GM12878 (cell line): ENCODE data around the gene RRAGD. TPM values are rescaled to one million over a fixed set of nuclear protein-coding genes. Genes with fewer than 3 reads are reported as not detected.

Experiments used
- ATAC-seq: fragments of 200-7000 bp; cut with Tn5 transposase; 3 replicates; pipeline ENCODE4 v1.9.1; 2020; ENCODE audit warnings: mild to moderate bottlenecking, moderate library complexity
- BruUV-seq: library from RNA; stranded (reverse); fragments of 400-500 nt; replicated peaks from 2 replicates; lab custom pipeline; 2021; lab: Mats Ljungman, UMichigan
- CTCF ChIA-PET: fragments of 300-600 bp; sonication (Branson Sonifier 250); formaldehyde crosslinking; extraction: SDS; loops from one replicate; lab custom pipeline; 2021; ENCODE audit warnings: inconsistent platforms; lab: Yijun Ruan, JAX
- POLR2A ChIA-PET: fragments of 350-600 bp; formaldehyde crosslinking; extraction: SDS; loops from one replicate; lab custom pipeline; 2021; ENCODE audit warnings: inconsistent platforms; lab: Charles Lee
- RAD21 ChIA-PET: fragments of 300-600 bp; sonication (Branson Sonifier 250); formaldehyde crosslinking; loops from one replicate; lab custom pipeline; 2023; ENCODE audit warnings: antibody characterized with exemption; ENCODE audit not compliant: unreplicated experiment; lab: Charles Lee
- SMC1A ChIA-PET: fragments of 300-600 bp; sonication (Branson Sonifier 250); formaldehyde crosslinking; loops from one replicate; lab custom pipeline; 2023; ENCODE audit not compliant: unreplicated experiment, uncharacterized antibody; lab: Charles Lee
- DNase-seq: peaks from one replicate; pipeline ENCODE4 v3.0.0-alpha.2; 2011; ENCODE audit warnings: low read depth, low spot score
- FAIRE-seq: peaks from 3 replicates; lab custom pipeline; 2011; peaks lifted over from hg19 to GRCh38; lab: Jason Lieb, UNC
- H2AFZ ChIP-seq: 2 replicates; pipeline ENCODE4 v1.6.0; 2011; ENCODE audit warnings: low read depth, low read length, control low read depth; ENCODE audit not compliant: control insufficient read depth
- H3K27ac ChIP-seq: 2 replicates; pipeline ENCODE4 v1.5.1; 2011; ENCODE audit warnings: control low read depth; ENCODE audit not compliant: control insufficient read depth, insufficient read depth
- H3K27me3 ChIP-seq, 2 experiments: replicated peaks in 1 of 2; 2 replicates each; pipeline versions ENCODE4 v1.6.0 to v1.6.1; 2011; ENCODE audit warnings: low read length in 1 of 2; ENCODE audit not compliant: control insufficient read depth in 2 of 2, insufficient read depth in 2 of 2
- H3K36me3 ChIP-seq, 2 experiments: 2 replicates each; pipeline ENCODE4 v1.5.1; 2011; ENCODE audit warnings: low read length in 1 of 2; ENCODE audit not compliant: control insufficient read depth in 2 of 2, insufficient read depth in 2 of 2
- H3K4me1 ChIP-seq: 2 replicates; pipeline ENCODE4 v1.6.1; 2011; ENCODE audit warnings: mild to moderate bottlenecking, low read length, moderate library complexity, mixed read lengths; ENCODE audit not compliant: control insufficient read depth, insufficient read depth
- H3K4me2 ChIP-seq: 2 replicates; pipeline ENCODE4 v1.6.0; 2011; ENCODE audit warnings: control low read depth; ENCODE audit not compliant: control insufficient read depth, insufficient read depth
- H3K4me3 ChIP-seq: fragments of 200-600 bp; sonication (generic); 2 replicates; pipeline ENCODE4 v1.5.1; 2016
- H3K79me2 ChIP-seq: 2 replicates; pipeline ENCODE4 v1.6.0; 2011; ENCODE audit warnings: low read length; ENCODE audit not compliant: control insufficient read depth, insufficient read depth
- H3K9ac ChIP-seq: 2 replicates; pipeline ENCODE4 v1.8.0; 2011; ENCODE audit warnings: low read length, control low read depth, mixed read lengths; ENCODE audit not compliant: control insufficient read depth, insufficient read depth
- H3K9me3 ChIP-seq: replicated peaks from 3 replicates; pipeline ENCODE4 v1.5.1; 2011; ENCODE audit warnings: mild to moderate bottlenecking, low read length; ENCODE audit not compliant: control insufficient read depth, insufficient read depth
- H4K20me1 ChIP-seq: 2 replicates; pipeline ENCODE4 v1.6.0; 2011; ENCODE audit not compliant: control insufficient read depth, insufficient read depth
- CBX3 ChIP-seq: fragments of 200-600 bp; sonication (generic); IDR thresholded peaks from 2 replicates; pipeline ENCODE4 v1.6.1; 2016; ENCODE audit warnings: low read depth, borderline replicate concordance
- CBX5 ChIP-seq: sonication (generic); IDR thresholded peaks from 2 replicates; pipeline ENCODE4 v1.6.1; 2016; ENCODE audit warnings: low read depth, moderate library complexity, mild to moderate bottlenecking, inconsistent platforms
- HDAC2 ChIP-seq: fragments of 200-600 bp; sonication (generic); IDR thresholded peaks from 2 replicates; pipeline ENCODE4 v1.6.1; 2017
- JUNB ChIP-seq: IDR thresholded peaks from 2 replicates; pipeline ENCODE4 v1.6.1; 2016; ENCODE audit warnings: antibody characterized with exemption, mild to moderate bottlenecking
- KDM1A ChIP-seq: fragments of 200-600 bp; sonication (generic); IDR thresholded peaks from 2 replicates; pipeline ENCODE4 v1.6.1; 2016; ENCODE audit warnings: borderline replicate concordance
- TBL1XR1 ChIP-seq: IDR thresholded peaks from 2 replicates; pipeline ENCODE4 v1.6.1; 2012; ENCODE audit warnings: low read depth, low read length, improper control_type of control experiment
- ZNF274 ChIP-seq: IDR thresholded peaks from one replicate; pipeline ENCODE4 v1.8.0; 2011; ENCODE audit not compliant: insufficient read length, insufficient read depth
- WGBS: methylation state at CpG from one replicate; pipeline ENCODE4 v1.1.6; 2016; ENCODE audit warnings: low lambda C conversion rate; ENCODE audit not compliant: insufficient replicate concordance, insufficient coverage; ENCODE audit errors: missing lambda C conversion rate; 5-methylcytosine and 5-hydroxymethylcytosine counted together
- in situ Hi-C: fragments of 300-500 bp; cut with MboI; formaldehyde crosslinking; loops from 9 replicates; pipeline ENCODE4 v1.14.3; 2018; ENCODE audit warnings: mixed read lengths
- intact Hi-C: fragments of 100-400 bp; cut with micrococcal nuclease; formaldehyde crosslinking; loops from one replicate; pipeline ENCODE4 v1.14.2; 2022; ENCODE audit not compliant: unreplicated experiment
- polyA plus RNA-seq, 11 experiments: library from polyadenylated mRNA; depleted of rRNA in 4 of 11; unstranded in 6 of 11; stranded (reverse) in 5 of 11; fragments of >200 nt; fragmentation: Nextera tagmentation in 4 of 11; fragmentation: Illumina TruSeq in 1 of 11; extraction: Ambion mirVana in 4 of 11; extraction: Trizol in 1 of 11; gene quantifications; 1 replicate in 1 of 11; 2 replicates in 10 of 11; pipeline versions ENCODE4 v1.2.1 to v1.2.3, GENCODE V29; 2011 to 2016; ENCODE audit warnings: inconsistent platforms in 2 of 11, missing spikeins in 2 of 11, low read depth in 1 of 11
- total RNA-seq, 4 experiments: library from RNA; depleted of rRNA in 3 of 4; stranded (reverse); fragments of >200 nt in 3 of 4; fragmentation: Illumina TruSeq in 1 of 4; extraction: Trizol in 1 of 4; gene quantifications; 2 replicates each; pipeline versions ENCODE4 v1.2.1 to v1.2.3, GENCODE V29; 2013 to 2021
- TF ChIP-seq, protein P1 (sequence below): IDR thresholded peaks from 2 replicates; pipeline ENCODE4 v1.6.1; 2011; ENCODE audit warnings: borderline replicate concordance, low read depth, mild to moderate bottlenecking, moderate library complexity, low read length; ENCODE audit not compliant: insufficient read depth, poor library complexity, severe bottlenecking

Gene RRAGD
- total and polyA plus RNA-seq, 10 of the 15 experiments (the other 5 are each of a cell fraction or from before 2014, with no cell fraction given): 4.6 to 17.4 (median 8.5) TPM

DNA sequence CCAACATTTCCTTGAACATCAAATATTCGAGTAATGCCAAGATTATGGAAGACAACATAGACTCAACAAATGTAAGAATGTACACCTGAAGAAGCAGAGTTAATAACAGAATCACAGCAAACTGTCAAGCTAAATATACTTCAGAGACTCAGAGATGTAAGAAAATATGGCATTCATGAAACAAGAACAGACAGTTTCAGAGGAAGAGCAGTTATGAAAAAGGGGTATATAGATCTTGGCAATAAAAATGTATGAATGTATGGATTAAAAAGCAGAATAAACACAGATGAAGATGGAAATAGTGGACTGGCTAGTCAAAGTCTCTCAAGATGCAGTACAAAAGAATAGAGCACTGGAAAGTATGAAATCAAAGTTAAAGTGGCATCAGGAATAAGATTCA is 18.4 kb downstream of the RRAGD start:
- WGBS: 95% methylated on average over 1 of the region's 1 CpG
- Histone ChIP-seq H4K20me1 (no peaks in the 10 kb centered on the region), H3K9ac (no peak overlapping the region), H3K36me3 (no peaks in the 10 kb centered on the region), H3K4me3 (no peak overlapping the region), H3K79me2 (peaks cover 38% of the 10 kb centered on the region), H3K9me3 (peaks cover 4% of the 10 kb centered on the region; the same call in 2 of the 3 replicates), H3K27me3 (no peaks in the 10 kb centered on the region), H3K4me1 (peaks cover 11% of the 10 kb centered on the region), H2AFZ (no peak overlapping the region; the same call in 1 of the 2 replicates), H3K4me2 (peak overlapping the region; percentile 59; the same call in 1 of the 2 replicates), H3K27ac (peak overlapping the region; percentile 61)
- no TSS peak for BruUV-seq
- in situ Hi-C loops: no loop called here
- intact Hi-C loops: no loop called here
- ATAC-seq: no peak; the same call in 2 of the 3 replicates
- SMC1A ChIA-PET: no interaction called here
- RAD21 ChIA-PET: no interaction called here
- CTCF ChIA-PET: interaction anchor here (1.0 kb wide), 1 partner anchor 39 kb away, joined by 3 read pairs; no protein-coding TSS in a partner anchor
- FAIRE-seq: no peak
- TF ChIP-seq, protein P1, sequence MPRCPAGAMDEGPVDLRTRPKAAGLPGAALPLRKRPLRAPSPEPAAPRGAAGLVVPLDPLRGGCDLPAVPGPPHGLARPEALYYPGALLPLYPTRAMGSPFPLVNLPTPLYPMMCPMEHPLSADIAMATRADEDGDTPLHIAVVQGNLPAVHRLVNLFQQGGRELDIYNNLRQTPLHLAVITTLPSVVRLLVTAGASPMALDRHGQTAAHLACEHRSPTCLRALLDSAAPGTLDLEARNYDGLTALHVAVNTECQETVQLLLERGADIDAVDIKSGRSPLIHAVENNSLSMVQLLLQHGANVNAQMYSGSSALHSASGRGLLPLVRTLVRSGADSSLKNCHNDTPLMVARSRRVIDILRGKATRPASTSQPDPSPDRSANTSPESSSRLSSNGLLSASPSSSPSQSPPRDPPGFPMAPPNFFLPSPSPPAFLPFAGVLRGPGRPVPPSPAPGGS: no peak
- TF ChIP-seq TBL1XR1 (no peak), CBX5 (0 out of 2 replicates have a peak, but pooled peaks have one; percentile 53), HDAC2 (no peak), CBX3 (no peak), KDM1A (peak; percentile 74; the same call in 1 of the 2 replicates), JUNB (no peak), ZNF274 (no peak)
- POLR2A ChIA-PET: no interaction called here
- no peak for DNase-seq
